NB4 (cell line): ENCODE results near the gene SEC61B.

Experiments
- DNase-seq: peaks from one replicate; pipeline ENCODE4 v3.0.0; 2010; ENCODE audit warnings: low read depth
- H3K4me3 ChIP-seq: one replicate; pipeline ENCODE4 v1.5.1; 2011; ENCODE audit warnings: mild to moderate bottlenecking, low read depth, low read length, moderate library complexity
- MYC ChIP-seq: IDR thresholded peaks from 2 replicates; pipeline ENCODE4 v1.6.1; 2011; ENCODE audit warnings: low read depth, low read length
- POLR2A ChIP-seq: IDR thresholded peaks from 2 replicates; pipeline ENCODE4 v1.6.1; 2011; ENCODE audit warnings: mild to moderate bottlenecking; ENCODE audit not compliant: insufficient read length; ENCODE audit errors: extremely low read depth
- TF ChIP-seq, protein P1 (sequence below): IDR thresholded peaks from 2 replicates; pipeline ENCODE4 v1.6.1; 2011; ENCODE audit warnings: low read depth, low read length
- TF ChIP-seq, protein P2 (sequence below): IDR thresholded peaks from one replicate; pipeline ENCODE4 v1.5.1; 2012; ENCODE audit warnings: low read depth, low read length

The SEC61B gene

DNA sequence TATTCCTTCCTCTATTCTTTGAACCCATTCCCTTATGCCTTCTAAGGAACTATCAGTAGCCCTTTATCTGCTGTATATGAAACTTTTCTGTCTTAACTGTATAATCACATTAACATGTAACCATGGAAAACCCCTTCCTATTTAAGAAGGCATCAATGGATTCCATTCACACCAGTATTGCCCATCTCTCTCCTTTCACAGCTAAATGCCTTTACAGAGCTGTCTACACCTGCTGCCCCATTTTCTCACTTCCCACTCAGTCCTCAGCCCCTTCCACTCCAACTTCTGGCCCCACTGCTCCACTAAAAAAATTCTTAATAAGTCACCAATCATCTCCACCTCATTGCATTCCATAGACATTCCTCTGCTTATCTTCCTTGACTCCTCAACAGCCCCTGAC is 50.8 kb downstream of the SEC61B start:
- TF ChIP-seq, protein P1, sequence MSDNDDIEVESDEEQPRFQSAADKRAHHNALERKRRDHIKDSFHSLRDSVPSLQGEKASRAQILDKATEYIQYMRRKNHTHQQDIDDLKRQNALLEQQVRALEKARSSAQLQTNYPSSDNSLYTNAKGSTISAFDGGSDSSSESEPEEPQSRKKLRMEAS = no peak
- TF ChIP-seq MYC = no peak
- H3K4me3 ChIP-seq = no peak overlapping the region
- DNase-seq = no peak

DNA sequence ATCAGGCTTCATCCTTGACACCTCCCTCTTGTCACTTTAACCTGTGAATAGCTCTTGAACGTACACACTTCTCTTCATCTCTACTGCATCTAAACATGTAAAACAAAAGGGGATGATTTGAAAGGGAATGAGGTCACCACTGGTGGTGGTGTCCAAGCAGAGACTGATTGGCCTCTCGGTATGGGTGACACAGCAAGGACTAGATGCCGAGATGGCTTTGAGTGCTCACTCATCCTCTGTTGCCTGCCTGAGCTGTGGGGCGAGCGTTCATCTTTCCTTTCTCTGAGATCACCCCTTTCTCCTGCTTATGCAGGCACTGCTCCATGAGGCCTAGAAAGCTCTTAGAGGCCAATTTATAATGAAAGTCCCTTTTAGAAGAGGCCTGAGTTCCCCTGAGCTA is 51.9 kb downstream of the SEC61B start:
- DNase-seq = no peak
- no peak overlapping the region for H3K4me3 ChIP-seq
- TF ChIP-seq, protein P2, sequence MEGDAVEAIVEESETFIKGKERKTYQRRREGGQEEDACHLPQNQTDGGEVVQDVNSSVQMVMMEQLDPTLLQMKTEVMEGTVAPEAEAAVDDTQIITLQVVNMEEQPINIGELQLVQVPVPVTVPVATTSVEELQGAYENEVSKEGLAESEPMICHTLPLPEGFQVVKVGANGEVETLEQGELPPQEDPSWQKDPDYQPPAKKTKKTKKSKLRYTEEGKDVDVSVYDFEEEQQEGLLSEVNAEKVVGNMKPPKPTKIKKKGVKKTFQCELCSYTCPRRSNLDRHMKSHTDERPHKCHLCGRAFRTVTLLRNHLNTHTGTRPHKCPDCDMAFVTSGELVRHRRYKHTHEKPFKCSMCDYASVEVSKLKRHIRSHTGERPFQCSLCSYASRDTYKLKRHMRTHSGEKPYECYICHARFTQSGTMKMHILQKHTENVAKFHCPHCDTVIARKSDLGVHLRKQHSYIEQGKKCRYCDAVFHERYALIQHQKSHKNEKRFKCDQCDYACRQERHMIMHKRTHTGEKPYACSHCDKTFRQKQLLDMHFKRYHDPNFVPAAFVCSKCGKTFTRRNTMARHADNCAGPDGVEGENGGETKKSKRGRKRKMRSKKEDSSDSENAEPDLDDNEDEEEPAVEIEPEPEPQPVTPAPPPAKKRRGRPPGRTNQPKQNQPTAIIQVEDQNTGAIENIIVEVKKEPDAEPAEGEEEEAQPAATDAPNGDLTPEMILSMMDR = no peak
- TF ChIP-seq, protein P1 = no peak
- TF ChIP-seq POLR2A (no peak), MYC (no peak)

DNA sequence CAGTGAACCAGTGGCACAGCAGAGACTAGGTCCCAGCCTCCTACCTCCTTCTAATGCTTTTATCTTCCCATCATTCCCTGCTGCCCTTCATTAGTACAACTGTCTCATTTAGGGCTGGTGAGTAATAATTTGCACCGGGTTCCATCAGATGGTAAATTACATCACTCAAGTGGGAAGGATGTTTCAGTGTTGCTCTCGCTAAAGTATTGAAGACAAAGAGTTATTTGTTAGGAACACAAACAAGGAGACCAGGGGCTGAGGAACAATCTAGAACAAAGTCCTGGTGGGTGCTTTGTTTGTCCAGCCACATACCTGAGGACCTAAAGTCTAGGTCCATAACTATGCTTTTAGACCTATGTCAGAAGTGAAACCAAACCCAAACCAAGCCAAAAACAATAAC is 52.4 kb downstream of the SEC61B start:
- H3K4me3 ChIP-seq = no peak overlapping the region
- no peak for DNase-seq
- TF ChIP-seq POLR2A = no peak
- TF ChIP-seq, protein P2 = no peak
- TF ChIP-seq, protein P1 = no peak
- no peak for TF ChIP-seq MYC
